Right lobe of liver (tissue), 6 donors: ENCODE data around the gene NOTUM. TPM values are rescaled to one million over a fixed set of nuclear protein-coding genes. Genes with fewer than 3 reads are reported as not detected.

ENCODE experiments used
- ATAC-seq, 4 donors: fragments of 200-7000 bp; cut with Tn5 transposase; one replicate each; pipeline ENCODE4 v1.9.1; 2020; ENCODE audit warnings: mild to moderate bottlenecking in 4 of 4, moderate library complexity in 4 of 4
- DNase-seq, 3 donors: peaks; one replicate each; pipeline ENCODE4 v3.0.0-alpha.2; 2020
- H3K27ac ChIP-seq, 3 donors: fragments of 200-600 bp; one replicate each; pipeline ENCODE4 v1.8.0; 2022
- H3K27me3 ChIP-seq, 2 donors: fragments of 200-600 bp; one replicate each; pipeline ENCODE4 v1.8.0; 2022
- H3K36me3 ChIP-seq, 4 donors: fragments of 200-600 bp; sonication (generic) in 1 of 4; one replicate each; pipeline versions ENCODE4 v1.5.1 to v1.8.0; 2017 to 2022; ENCODE audit warnings: control low read depth in 1 of 4
- H3K4me1 ChIP-seq, 4 donors: fragments of 200-600 bp; sonication (generic) in 1 of 4; one replicate each; pipeline versions ENCODE4 v1.5.1 to v1.8.0; 2017 to 2022; ENCODE audit warnings: control low read depth in 1 of 4
- H3K4me3 ChIP-seq, 3 donors: fragments of 200-600 bp; one replicate each; pipeline ENCODE4 v1.8.0; 2022
- H3K9me3 ChIP-seq, 4 donors: fragments of 200-600 bp; sonication (generic) in 1 of 4; one replicate each; pipeline versions ENCODE4 v1.5.1 to v1.8.0; 2017 to 2022; ENCODE audit warnings: control low read depth in 1 of 4
- POLR2A ChIP-seq: fragments of 450-650 bp; IDR thresholded peaks from one replicate; pipeline ENCODE4 v1.6.1; 2017; ENCODE audit warnings: antibody characterized with exemption, mild to moderate bottlenecking
- WGBS: methylation state at CpG from one replicate; pipeline ENCODE4 v1.1.6; 2018; ENCODE audit warnings: low coverage, low lambda C conversion rate; ENCODE audit not compliant: insufficient coverage; ENCODE audit errors: missing lambda C conversion rate; 5-methylcytosine and 5-hydroxymethylcytosine counted together
- intact Hi-C, 2 donors: fragments of 100-400 bp; cut with DNase I; formaldehyde crosslinking; loops; one replicate each; pipeline versions ENCODE4 v1.11.2 to v1.14.1; 2022
- total RNA-seq, 6 experiments: library from RNA; depleted of rRNA in 2 of 6; stranded (reverse); fragments of >200 nt in 2 of 6; fragmentation: NEBNext Ultra II Directional in 3 of 6; extraction: Animal tissue kit (Norgen Biotek cat#: 25700) in 3 of 6; gene quantifications; one replicate each; pipeline versions ENCODE4 v1.1.0 to v1.2.4, GENCODE V29; 2016 to 2023
- TF ChIP-seq, protein P1 (sequence below), 4 donors: fragments of 200-600 bp in 3 of 4; fragments of 450-650 bp in 1 of 4; IDR thresholded peaks; one replicate each; pipeline versions ENCODE4 v1.5.1 to v1.8.0; 2016 to 2022; ENCODE audit warnings: antibody characterized with exemption in 4 of 4, mild to moderate bottlenecking in 2 of 4
- donor health status: DM: no; HTN: yes; CAD: no.
- donor health status: DM: no; HTN: no; CAD: no.
- donor health status: DM: no; HTN: no; CAD: no.
- donor health status: DM: no; HTN: yes; CAD: no.
- donor health status: DM: no; HTN: yes; CAD: no.

Gene NOTUM
- total RNA-seq, 6 experiments from 2014 or later: 1.2 to 7.6 (median 3.0) TPM

DNA sequence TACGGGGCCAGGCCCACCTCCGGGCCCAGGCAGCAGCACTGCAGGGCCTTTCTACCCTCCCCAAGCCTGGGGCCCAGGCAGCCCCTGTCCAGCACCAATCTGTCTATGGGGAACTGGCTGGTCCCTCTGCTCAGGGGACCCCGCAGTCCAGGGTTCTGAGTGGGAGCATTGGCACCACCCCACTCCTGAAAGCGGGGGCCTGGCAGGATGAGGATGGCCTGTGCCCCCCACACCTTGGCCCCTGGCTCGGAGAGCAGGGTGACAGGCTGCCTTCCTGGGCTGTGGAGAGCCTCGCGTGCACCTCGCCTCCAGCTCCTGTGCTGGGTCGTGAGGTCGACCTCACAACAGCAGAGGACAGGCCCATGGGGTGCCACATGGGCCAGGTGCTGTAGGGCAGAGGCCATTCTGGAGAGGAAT lies 57.6 kb downstream of the NOTUM start:
- ATAC-seq (peak in 2 of 4 donors; percentile 4 to 5), DNase-seq (no peak)
- no peak for TF ChIP-seq POLR2A
- TF ChIP-seq, protein P1, sequence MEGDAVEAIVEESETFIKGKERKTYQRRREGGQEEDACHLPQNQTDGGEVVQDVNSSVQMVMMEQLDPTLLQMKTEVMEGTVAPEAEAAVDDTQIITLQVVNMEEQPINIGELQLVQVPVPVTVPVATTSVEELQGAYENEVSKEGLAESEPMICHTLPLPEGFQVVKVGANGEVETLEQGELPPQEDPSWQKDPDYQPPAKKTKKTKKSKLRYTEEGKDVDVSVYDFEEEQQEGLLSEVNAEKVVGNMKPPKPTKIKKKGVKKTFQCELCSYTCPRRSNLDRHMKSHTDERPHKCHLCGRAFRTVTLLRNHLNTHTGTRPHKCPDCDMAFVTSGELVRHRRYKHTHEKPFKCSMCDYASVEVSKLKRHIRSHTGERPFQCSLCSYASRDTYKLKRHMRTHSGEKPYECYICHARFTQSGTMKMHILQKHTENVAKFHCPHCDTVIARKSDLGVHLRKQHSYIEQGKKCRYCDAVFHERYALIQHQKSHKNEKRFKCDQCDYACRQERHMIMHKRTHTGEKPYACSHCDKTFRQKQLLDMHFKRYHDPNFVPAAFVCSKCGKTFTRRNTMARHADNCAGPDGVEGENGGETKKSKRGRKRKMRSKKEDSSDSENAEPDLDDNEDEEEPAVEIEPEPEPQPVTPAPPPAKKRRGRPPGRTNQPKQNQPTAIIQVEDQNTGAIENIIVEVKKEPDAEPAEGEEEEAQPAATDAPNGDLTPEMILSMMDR (IDR thresholded peaks at IDR 0.05): no peak
- H3K27me3 ChIP-seq: no peaks in the 10 kb centered on the region
- H3K4me3 ChIP-seq: no peak overlapping the region
- H3K36me3 ChIP-seq: peaks cover 0 to 49% (median 18%) of the 10 kb centered on the region in 4 donors
- peaks cover 0 to 29% (median 5%) of the 10 kb centered on the region in 4 donors for H3K4me1 ChIP-seq
- WGBS: no CpG with 5 or more reads among the region's 10 CpGs
- no peaks in the 10 kb centered on the region for H3K9me3 ChIP-seq
- intact Hi-C loops: no loop called here
- H3K27ac ChIP-seq: no peak overlapping the region

DNA sequence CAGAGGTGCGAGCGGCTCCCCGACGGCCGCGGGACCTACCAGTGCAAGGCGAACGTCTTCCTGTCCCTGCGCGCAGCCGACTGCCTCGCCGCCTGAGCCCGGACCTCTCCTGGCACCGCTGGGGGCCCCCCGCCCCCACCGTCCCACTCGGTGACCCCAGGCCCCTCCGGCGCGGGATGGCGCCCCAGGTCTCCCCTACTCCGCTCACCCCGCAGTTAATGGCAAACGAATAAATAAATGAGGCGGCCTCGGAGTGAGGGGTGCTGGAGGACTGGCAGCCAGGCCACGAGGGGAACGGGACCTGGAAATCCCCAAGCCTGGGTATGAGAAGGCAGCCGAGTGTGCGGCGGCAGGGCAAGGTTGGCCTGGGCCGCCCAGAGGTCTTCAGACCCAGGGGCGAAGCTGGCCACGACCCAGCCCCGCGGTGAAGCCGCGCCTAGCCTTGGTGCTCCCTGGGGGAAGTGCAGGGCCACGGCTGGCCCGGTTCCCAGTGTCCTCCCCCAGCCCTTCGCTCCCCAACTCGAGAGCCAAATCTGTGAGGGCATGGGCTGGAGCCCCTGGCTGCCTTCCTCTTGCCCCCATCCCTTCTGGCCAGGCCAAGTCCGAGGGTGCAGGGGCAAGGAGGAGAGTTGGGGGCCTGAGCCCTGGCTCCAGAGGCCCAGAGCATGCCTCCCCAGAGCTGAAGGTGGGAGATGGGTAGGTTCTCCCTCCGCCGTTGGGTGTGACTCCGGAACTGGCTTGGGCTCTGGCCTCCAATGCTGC lies 58.2 kb downstream of the NOTUM start:
- Histone ChIP-seq H3K9me3 (no peaks in the 10 kb centered on the region), H3K4me3 (peak overlapping the region in 1 of 3 donors; percentile 24), H3K27me3 (no peaks in the 10 kb centered on the region), H3K36me3 (peaks cover 0 to 49% (median 15%) of the 10 kb centered on the region in 4 donors), H3K4me1 (peaks cover 0 to 25% (median 5%) of the 10 kb centered on the region in 4 donors), H3K27ac (no peak overlapping the region)
- DNase-seq: peak in 2 of 3 donors; percentile 44 to 57
- no peak for TF ChIP-seq POLR2A
- TF ChIP-seq, protein P1 (IDR thresholded peaks at IDR 0.05): no peak
- 8% methylated on average over 19 of the region's 47 CpGs for WGBS
- ATAC-seq: peak; percentile 25 to 49 (median 40)
- intact Hi-C loops: no loop called here

Other genes with a start within 250 kb of the NOTUM start
- gene SLC25A10, start 248.9 kb downstream of the NOTUM start, total RNA-seq: 10 to 100 TPM; 35.6 to 92.0 (median 72.7) TPM
- gene GCGR, start 157.0 kb downstream of the NOTUM start, total RNA-seq: 100 to 1,000 TPM in 2 of 6 experiments, 10 to 100 TPM in 4; 39.5 to 146 (median 68.5) TPM
- gene MCRIP1, start 127.9 kb downstream of the NOTUM start, total RNA-seq: 10 to 100 TPM; 19.0 to 32.6 (median 25.7) TPM
- under 1 TPM in 3 of 6 experiments, not detected in 3; 0.27 to 0.62 (median 0.40) TPM for gene PPP1R27, start 126.1 kb downstream of the NOTUM start, total RNA-seq
- 1,000 to 10,000 TPM in 5 of 6 experiments, 100 to 1,000 TPM in 1; 856 to 5,039 (median 1,455) TPM for gene P4HB, start 100.7 kb downstream of the NOTUM start, total RNA-seq
- gene ARHGDIA, start 89.8 kb downstream of the NOTUM start, total RNA-seq: 100 to 1,000 TPM in 5 of 6 experiments, 10 to 100 TPM in 1; 92.4 to 162 (median 137) TPM
- gene ALYREF, start 69.6 kb downstream of the NOTUM start, total RNA-seq: 10 to 100 TPM; 11.6 to 20.3 (median 18.8) TPM
- 100 to 1,000 TPM in 1 of 6 experiments, 10 to 100 TPM in 5; 54.3 to 101 (median 73.3) TPM for gene ANAPC11, start 69.5 kb downstream of the NOTUM start, total RNA-seq
- 1 to 10 TPM in 2 of 6 experiments, under 1 TPM in 2, not detected in 2; 0.12 to 1.5 (median 0.87) TPM for gene NPB, start 58.9 kb downstream of the NOTUM start, total RNA-seq
- gene PCYT2, start 49.8 kb downstream of the NOTUM start, total RNA-seq: 100 to 1,000 TPM in 1 of 6 experiments, 10 to 100 TPM in 5; 63.5 to 103 (median 89.3) TPM
- 10 to 100 TPM in 4 of 6 experiments, 1 to 10 TPM in 2; 7.4 to 15.0 (median 12.2) TPM for gene SIRT7, start 43.0 kb downstream of the NOTUM start, total RNA-seq
- 10 to 100 TPM in 2 of 6 experiments, 1 to 10 TPM in 4; 7.4 to 12.9 (median 9.2) TPM for gene MAFG, start 33.5 kb downstream of the NOTUM start, total RNA-seq
- gene PYCR1, start 23.9 kb downstream of the NOTUM start, total RNA-seq: 10 to 100 TPM in 1 of 6 experiments, 1 to 10 TPM in 5; 3.2 to 10.6 (median 5.1) TPM
- not detected for gene MYADML2, start 14.0 kb downstream of the NOTUM start, total RNA-seq
- 10 to 100 TPM; 24.4 to 55.6 (median 32.9) TPM for gene ASPSCR1, start 16.4 kb upstream of the NOTUM start, total RNA-seq
- 10 to 100 TPM; 27.3 to 81.1 (median 47.8) TPM for gene CENPX, start 61.7 kb upstream of the NOTUM start, total RNA-seq
- 10 to 100 TPM in 3 of 6 experiments, 1 to 10 TPM in 3; 4.9 to 15.6 (median 11.9) TPM for gene LRRC45, start 62.1 kb upstream of the NOTUM start, total RNA-seq
- 1 to 10 TPM; 3.4 to 9.0 (median 5.4) TPM for gene RAC3, start 70.5 kb upstream of the NOTUM start, total RNA-seq
- gene DCXR, start 76.5 kb upstream of the NOTUM start, total RNA-seq: 1,000 to 10,000 TPM in 2 of 6 experiments, 100 to 1,000 TPM in 4; 389 to 1,607 (median 735) TPM
- gene RFNG, start 90.6 kb upstream of the NOTUM start, total RNA-seq: 10 to 100 TPM; 29.9 to 53.3 (median 43.7) TPM
- gene GPS1, start 90.7 kb upstream of the NOTUM start, total RNA-seq: 10 to 100 TPM; 46.5 to 93.5 (median 62.1) TPM
- gene DUS1L, start 104.6 kb upstream of the NOTUM start, total RNA-seq: 100 to 1,000 TPM in 2 of 6 experiments, 10 to 100 TPM in 4; 61.8 to 115 (median 89.9) TPM
- gene FASN, start 137.0 kb upstream of the NOTUM start, total RNA-seq: 100 to 1,000 TPM in 4 of 6 experiments, 10 to 100 TPM in 2; 76.5 to 290 (median 217) TPM